GM18502 (cell line): Measurements from ENCODE around the gene ZNF862.
"Not testable (repeated sequence)": the region's sequence is repeated elsewhere in the genome, so short reads cannot be mapped to it uniquely, and the experiment has no call there.

Source experiments
- ATAC-seq: cut with Tn5 transposase; IDR thresholded peaks from one replicate; pipeline ENCODE4 v1.9.1; 2021; ENCODE audit warnings: mild to moderate bottlenecking; ENCODE audit not compliant: unreplicated experiment, poor library complexity

Gene ZNF862

DNA sequence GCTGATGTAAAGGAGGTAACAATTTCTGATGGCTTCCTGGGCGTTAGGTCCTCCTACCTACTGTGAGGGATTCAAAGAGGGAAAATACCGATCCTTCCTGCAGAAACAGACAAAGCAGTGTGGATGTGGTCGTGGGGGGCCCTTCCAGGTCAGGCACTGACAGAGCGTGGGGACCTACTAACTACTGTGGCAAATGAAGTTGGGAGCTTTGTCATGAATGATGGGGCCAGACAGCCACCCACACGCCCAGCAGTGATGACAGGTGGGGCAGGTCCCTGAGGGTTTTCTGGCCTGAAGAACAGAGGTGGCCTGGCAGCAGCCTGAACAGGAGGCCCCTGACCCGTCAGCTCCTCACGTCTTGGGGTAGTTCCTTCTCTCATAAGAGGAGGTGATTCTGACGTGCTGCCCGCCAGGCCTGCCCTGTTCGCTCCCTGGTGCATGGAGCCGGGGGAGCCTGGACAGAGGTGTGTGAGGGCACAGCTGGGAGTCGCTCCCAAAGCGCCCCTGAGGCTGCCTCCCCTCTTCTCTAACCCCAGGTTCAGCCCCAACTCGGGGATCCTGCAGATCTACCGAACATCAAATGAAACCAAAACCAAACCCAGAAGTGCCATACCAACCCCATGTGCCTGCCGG, 39.8 kb downstream of the ZNF862 start:
- ATAC-seq, result no peak

DNA sequence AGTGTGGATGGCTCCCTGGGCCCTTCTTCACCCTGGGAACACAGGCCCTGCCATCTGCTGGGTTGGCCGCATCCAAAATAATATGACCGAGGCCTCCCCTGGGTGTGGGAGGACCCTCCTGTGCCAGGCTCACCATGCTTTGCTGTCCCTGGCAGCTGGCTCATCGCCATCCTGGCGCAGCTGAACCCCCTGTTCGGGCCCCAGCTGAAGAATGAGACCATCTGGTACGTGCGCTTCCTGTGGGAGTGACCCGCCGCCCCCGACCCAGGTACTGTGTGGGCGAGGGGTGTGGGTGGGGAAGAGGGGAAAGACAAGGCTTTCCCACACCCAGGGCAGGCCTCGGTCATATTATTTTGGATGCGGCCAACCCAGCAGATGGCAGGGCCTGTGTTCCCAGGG, 40.3 kb downstream of the ZNF862 start:
- ATAC-seq, result no peak

DNA sequence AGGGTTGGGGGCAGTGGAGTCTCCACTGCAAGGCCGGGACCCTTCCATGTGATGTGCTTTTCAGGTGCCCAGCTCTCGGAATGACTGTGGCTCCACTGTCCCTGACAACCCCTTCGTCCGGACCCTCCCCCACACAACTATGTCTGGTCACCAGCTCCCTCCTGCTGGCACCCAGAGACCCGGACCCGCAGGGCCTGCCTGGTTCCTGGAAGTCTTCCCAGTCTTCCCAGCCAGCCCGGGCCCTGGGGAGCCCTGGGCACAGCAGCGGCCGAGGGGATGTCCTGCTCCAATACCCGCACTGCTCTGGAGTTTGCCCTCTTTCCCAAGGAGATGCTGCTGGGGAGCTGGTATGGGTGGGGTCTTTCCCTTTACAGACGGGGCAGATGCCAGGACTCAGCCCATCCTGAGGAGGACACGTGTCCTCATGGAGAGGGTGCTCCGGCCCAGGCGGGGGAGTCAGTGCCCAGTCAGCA, 41.1 kb downstream of the ZNF862 start:
- no peak for ATAC-seq

DNA sequence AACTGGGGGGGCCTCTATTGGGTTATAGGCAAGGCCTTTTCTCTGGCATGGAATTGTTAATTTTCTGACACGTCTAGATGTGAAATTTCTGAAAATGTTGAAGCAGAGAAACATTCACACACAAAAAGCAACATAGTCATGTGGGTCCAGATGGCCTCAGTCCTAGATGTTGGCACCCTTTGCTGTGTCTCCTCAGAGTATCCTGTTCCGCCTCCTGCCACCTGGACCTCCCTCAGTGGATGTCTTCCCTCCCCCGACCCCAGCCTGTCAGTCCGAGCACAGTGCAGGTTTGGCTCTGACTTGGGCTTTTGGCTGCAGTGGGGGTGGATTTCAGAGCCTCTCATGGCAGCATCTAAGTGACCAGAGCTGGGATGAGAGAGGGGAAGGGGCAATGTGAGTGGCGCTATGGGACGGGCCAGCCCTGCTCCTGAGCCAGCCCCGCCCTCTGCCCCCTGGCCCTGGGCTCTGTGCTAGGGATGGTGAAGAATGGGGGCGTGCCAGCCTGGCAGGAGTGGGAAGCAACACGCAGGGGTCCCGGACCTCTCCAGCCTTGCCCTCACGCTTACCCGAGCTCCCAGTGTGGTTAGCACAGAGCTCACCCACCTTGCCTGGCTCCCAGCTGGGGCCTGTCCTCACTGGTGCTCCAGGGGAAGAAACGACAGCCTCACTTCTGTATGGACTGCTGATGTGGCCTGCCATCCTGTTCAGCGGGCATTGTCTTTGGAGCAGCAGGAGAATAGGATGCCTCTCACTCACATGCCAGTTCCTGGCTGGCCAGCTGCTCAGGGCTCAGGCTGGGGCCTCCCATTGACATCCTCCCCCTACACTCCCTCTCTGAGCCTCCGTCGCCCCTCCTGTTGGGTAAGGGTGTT, 41.8 kb downstream of the ZNF862 start:
- ATAC-seq, result no peak

DNA sequence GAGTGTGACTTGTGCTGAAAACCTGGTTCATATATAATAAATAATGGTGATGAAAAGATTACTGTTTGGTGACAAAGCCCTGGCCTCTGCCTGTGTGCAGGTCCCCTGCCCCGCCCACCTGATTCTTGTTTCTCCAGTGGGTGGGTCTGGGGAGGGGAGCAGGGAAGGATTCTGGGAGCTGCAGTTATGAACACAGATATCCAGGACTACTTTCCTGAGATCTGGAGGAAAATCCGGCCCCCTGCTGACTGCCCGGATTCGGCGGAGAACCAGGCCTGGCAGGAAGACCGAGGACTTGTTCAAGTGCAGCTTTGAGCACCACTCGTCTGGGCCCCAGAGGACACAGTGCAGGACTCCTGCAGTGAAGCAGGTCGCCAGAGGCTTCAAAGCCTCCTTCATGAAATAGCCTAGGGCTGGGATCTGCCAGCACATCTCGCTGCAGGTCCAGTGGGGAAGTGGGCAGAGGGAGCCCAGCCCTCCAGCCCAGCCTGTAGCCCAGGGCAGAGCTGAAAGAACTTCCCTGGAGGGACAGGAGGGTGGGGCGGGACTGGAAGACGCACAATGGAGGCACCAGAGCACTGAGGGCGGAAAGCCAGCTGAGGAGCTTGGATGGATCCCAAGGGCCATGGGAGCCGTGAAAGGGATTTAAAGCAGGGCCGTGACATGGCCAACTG, 42.6 kb downstream of the ZNF862 start:
- no peak for ATAC-seq

DNA sequence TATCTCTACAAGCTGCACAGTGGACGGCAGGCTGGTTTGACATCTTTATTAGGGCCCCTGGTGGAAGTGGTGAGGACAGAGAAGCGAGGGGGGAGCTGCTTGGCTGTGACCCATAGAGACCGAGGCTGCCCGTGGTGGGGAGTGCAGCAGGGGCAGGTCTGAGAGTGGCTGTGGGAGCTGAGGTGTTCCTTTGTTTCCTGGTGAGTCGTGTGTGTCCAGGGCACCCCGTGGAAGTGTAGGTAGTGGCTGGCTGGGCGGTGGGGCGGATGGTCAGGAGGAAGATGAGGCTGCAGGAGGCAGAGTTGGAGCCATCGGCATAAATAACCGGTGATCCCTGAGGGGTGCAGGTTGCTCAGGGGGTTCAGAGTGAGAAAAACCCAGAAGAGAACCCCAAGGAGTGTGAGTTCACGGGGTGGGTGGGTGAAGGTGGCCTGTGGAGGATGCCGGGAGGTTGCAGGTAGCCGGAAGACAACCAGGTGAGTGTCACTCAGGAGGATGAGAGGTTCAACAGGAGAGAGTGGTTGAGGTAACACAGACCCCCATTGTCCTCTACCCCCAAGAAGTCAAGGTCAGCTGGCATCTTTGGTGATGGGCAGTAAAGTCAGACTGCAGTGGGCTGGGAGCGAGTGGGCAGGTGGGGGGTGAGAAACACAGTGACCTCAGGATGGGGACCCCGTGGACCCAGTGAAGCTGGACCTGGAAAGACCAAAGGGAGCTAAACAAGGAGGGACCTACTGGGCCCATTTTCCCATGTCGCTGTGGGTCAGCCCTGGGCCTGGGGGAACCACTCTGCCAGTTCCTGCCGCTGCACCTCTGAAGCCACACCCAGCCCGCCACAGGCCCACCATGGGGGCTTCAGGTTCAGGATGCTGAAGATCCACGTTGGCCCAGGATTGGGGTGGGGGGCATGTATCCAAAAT, 43.4 kb downstream of the ZNF862 start:
- ATAC-seq, result no peak

DNA sequence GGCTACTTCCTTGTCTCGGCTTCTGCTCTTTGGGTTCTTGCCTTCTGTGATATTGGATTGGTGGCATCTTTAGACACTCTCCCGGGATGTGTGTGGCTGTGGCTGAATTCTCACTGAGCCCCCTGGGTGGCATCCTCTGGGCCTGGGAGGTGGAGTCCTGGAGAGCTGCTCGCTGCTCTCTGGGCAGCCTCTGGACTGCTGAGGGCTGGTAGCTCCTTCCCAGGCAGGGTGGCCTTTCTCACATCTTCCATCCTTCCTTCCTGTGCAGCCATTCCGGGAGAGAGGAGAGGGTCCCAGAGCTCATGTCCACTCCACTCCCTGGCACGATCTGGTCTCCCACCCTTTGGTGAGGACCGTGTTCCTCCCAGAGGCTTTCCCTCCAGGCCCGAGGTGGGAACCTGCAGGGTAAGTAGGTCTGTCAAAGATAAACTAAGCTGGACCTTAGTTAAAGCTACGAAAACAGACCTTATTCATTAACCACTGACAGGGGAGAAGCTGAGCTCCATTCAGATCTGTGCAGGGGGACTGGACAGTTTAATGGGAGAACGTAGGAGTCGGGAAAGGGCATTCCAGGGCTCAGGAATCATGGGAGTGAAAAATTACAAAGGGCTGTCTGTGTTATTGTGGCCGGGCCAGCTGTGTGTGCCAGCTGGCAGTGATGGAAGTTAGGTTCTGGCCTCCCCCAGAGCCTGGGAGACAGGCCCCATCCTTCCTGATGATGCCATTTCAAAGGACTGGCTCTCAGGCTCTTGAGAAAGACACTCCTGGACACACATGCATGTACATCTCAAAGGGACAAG, 44.3 kb downstream of the ZNF862 start:
- no peak for ATAC-seq

DNA sequence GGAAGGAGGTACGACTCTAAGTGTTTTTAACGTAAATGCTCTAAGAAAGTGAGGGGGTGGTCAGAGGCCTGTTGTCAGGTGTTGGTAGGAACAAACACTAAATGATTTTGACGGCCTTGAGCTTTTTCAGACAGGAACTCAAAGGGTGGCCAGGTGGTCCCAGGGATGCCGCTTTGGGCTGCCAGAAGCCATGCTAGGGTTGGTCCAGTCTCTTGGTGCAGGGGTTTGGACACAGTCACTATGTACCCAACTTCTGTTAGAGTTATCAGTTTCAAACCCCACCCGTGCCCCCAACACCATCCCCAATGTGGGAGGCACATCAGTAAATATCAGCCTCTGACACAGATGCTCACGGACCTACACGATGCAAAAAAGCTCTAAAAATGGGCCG, 44.9 kb downstream of the ZNF862 start:
- ATAC-seq, result no peak

DNA sequence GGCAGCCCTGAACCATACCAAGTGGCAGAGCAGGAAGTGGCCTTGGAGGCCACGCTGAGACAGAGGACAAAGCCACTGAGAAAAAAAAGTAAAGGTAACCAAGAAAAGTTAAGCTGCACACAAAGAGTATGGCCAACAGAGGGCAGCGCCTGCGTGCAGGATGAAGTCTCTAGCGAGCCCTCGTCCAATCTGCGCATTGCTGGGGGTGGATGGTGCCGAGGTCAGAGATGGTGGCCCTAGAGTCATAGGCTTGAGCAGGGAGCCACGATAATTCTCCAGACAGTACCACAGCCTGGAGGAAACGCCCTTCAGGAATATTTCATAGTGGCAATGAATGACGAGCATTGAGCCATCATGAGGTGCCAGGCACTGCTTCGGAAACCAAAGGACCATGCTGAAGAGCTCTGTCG, 45.3 kb downstream of the ZNF862 start:
- ATAC-seq, result no peak

DNA sequence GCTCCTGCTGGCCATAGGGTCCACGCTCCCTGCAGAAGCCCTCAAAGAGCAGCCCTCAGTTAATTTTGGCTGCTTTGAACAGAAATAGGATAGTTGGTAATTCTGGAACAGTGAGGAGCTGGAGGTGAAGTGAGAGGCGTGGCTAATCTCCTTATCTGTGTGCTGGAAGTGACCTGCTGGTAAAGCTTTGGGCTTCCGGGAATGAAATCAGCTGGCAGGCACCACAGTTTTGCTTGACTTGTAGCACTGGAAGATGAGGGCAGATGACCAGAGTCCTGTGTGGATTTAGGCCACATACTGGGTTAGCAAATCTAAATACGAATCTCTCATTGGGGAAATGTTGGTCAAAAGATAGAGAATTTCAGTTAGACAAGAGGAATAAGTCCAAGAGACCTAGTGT, 45.8 kb downstream of the ZNF862 start:
- no peak for ATAC-seq

DNA sequence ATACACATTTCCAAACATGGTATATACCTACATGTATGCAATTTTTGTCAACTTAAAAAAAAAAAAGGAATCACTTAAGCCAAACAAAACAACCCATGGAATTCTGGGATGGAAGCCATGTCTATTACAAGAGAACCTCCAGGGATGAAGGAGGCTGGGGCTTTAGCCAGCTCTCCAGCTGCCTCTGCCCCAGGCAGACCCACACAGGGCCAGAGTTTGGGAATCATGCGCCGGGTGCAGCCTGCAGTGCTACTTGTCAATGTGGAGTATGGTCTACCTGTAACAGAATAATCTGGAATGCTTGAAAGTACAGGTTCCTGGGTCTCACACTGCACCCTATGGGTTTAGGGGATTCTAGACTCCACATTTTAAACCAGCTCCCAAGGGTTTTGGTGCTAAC, 46.4 kb downstream of the ZNF862 start:
- no peak for ATAC-seq

DNA sequence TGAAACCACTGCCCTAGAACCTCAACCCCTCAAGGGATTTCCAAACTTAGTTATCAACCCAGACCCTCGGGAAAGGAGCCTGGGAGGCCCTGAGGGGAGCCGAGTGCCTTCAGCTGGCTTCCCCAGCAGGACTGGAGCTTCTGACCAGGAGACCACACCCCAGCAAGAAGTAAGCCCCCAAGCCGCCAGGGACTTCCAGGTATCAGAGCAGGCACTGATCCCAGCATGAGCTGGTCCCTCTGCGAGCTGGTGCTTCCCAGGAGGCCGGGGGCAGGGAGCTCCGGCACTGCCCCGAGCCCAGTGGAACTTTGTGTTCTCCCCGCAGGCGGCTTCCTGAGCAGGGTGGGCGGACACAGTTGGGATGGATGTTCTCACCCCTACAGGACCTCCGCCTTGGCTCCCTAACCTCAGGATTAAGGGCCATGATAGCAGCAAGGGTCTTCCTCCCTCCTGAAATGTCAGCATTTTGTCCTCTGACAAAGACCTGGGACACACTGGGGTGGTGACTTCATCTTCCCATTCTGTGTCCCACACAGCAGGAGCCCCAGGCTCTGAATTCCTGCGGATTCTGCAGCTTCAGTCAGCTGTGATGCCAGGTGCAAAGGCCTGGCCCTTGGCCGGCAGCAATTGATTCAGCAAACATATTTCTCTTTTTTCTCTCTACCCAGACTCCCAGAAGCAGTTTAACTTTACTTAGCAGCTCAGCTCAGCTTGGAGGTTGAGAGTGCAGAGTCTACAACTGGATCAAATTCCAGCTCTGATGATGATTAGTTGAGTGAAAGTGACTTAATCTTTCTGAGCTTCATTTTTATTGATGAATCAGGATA, 47.2 kb downstream of the ZNF862 start:
- ATAC-seq, result no peak

DNA sequence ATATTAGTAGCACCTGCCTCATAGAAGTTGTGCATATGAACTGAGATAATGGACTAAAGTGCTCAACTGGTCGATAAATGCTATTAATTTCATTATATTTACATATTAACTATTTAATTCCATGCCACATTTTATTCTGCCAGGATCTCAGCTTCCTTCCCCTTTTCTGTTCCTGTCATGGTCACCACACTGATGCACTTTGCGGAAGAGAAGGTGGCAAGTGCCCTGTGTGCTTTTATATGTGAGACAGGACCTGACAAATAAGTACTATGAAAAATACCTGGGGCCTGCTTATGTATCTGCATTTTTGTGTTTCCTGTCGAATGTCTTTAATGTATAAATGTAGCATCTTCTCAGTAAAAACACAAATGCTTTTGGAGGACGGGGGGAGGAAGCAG, 47.8 kb downstream of the ZNF862 start:
- no peak for ATAC-seq

DNA sequence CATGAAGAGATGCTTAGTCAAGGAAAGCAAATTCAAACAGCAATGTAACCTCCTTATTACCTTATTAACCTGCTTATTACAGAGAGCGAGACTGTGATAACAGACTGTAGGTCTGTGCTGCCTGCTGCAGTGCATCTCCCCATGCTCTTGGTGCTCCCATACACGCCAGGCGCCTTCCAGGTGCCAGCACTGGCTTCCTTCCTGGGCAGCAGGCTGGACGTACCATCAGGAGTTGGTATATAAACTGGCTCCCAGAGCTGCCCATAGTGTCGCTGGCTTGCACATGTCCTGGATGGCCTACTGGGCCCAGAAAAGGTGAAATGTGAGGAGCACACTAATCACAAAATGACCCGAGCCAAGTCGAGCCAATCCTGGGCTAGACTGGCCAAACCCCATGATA, 49.1 kb downstream of the ZNF862 start:
- ATAC-seq, result no peak

DNA sequence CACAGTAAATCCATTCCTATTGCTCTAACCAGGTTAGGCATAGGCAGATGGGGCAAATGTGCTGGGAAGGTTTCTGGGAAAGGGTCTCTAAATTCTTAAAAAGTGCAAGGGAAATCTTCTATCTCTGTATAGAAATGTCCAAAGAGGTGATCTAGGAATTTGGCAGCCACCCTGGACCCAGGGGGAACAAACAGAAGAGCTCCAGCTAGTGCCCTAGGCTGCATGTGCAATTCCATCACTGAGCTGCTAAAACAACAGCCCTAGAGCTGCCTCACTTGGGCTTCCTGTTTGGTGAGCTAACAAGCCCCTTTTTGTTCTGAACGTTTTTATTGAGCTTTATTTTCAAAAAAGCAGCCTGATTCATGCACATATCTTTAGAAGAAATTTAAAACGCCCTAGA, 52.5 kb downstream of the ZNF862 start:
- not testable (repeated sequence) for ATAC-seq

DNA sequence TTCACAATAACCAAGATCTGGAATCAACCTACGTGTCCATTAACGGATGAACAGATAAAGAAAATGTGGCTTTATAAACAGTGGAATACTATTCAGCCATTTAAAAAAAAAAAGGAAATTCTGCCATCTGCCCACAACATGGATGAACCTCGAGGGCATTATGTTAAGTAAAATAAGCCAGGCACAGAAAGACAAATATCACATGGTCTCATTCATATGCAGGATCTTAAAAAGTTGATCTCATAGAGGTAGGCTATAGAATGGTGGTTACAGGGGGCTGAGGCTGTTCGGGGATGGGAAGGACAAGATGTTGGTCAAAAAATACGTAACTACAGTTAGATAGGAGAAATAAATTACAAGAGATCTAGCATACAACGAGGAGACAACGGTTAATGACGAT, 56.8 kb downstream of the ZNF862 start:
- ATAC-seq, result not testable (repeated sequence)

DNA sequence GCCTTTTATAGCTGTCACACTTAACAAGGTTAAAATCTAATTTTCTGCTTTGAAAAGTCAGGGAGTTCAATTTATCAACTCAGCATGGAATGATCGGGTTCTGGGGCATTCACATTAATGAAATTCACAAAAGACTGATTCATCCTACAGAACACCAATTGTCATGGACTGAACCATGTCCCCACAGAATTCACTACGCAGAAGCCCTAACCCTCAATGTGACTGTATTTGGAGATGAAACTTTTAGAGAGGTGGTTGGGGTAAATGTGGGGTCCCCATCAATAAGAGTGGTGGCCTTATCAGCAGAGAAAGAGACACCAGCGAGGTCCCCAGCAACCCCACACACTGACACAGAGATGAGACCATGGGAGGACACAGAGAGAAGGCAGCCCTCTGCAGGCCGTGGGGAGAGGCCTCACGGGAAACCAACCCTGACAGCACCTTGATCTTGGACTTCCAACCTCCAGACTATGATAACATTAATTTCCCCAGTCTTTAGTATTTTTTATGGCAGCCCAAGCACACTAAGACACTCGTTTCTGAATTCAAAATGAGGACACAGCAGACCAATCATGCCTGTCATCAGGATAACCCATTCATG, 69.7 kb downstream of the ZNF862 start:
- not testable (repeated sequence) for ATAC-seq

DNA sequence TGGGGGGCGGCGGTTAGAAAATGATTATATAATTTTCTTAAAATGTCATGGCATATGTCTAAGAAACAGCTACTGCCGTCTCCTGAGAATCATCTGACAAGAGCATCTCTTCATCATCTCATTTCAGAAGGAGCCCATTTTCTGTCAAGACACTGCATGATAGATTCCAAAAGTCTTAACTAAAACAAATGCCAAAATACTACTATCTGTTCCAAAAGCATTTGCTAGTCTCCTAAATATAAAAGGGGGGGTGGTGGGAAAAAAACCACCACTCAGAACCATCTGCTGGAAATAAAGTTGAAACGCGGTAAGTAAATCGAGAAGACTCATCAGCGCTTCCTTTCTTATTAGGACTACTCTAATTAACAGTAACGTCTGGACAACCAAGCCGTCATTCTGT, 72.0 kb downstream of the ZNF862 start:
- not testable (repeated sequence) for ATAC-seq
